Osteoblast (primary cell): ENCODE measurements around the gene SUMO3. TPM values are rescaled to one million over a fixed set of nuclear protein-coding genes. Genes with fewer than 3 reads are reported as not detected.

Experiments
- DNase-seq: peaks from one replicate; pipeline ENCODE4 v3.0.0; 2011; ENCODE audit warnings: low spot score, mixed read lengths; ENCODE audit not compliant: insufficient read length; ENCODE audit errors: missing footprints
- H2AFZ ChIP-seq: 2 replicates; pipeline ENCODE4 v1.6.0; 2011; ENCODE audit warnings: mild to moderate bottlenecking, low read length
- H3K27ac ChIP-seq: 2 replicates; pipeline ENCODE4 v1.5.1; 2011; ENCODE audit warnings: mild to moderate bottlenecking, low read depth, low read length, moderate library complexity
- H3K27me3 ChIP-seq: 2 replicates; pipeline ENCODE4 v1.6.0; 2012; ENCODE audit warnings: mild to moderate bottlenecking, control low read depth, inconsistent platforms, low read length, moderate library complexity; ENCODE audit not compliant: insufficient read depth
- H3K36me3 ChIP-seq: 2 replicates; pipeline ENCODE4 v1.5.1; 2011; ENCODE audit warnings: mild to moderate bottlenecking, low read length, control low read depth, moderate library complexity; ENCODE audit not compliant: insufficient read depth
- H3K4me1 ChIP-seq: 2 replicates; pipeline ENCODE4 v1.5.1; 2011; ENCODE audit warnings: mild to moderate bottlenecking, low read length, control low read depth, moderate library complexity; ENCODE audit not compliant: insufficient read depth
- H3K4me2 ChIP-seq: 2 replicates; pipeline ENCODE4 v1.6.0; 2011; ENCODE audit warnings: mild to moderate bottlenecking, low read length; ENCODE audit not compliant: insufficient read depth
- H3K4me3 ChIP-seq: fragments of 200-600 bp; sonication (generic); 3 replicates; pipeline ENCODE4 v1.5.1; 2012; ENCODE audit warnings: mild to moderate bottlenecking, low read length, inconsistent platforms; ENCODE audit not compliant: insufficient read depth
- H3K79me2 ChIP-seq: 2 replicates; pipeline ENCODE4 v1.6.0; 2012; ENCODE audit warnings: mild to moderate bottlenecking, low read length, control low read depth, inconsistent platforms; ENCODE audit not compliant: insufficient read depth
- H3K9me3 ChIP-seq: 2 replicates; pipeline ENCODE4 v1.5.1; 2011; ENCODE audit warnings: low read depth, low read length, control low read depth
- H4K20me1 ChIP-seq: 2 replicates; pipeline ENCODE4 v1.6.0; 2012; ENCODE audit warnings: mild to moderate bottlenecking, low read length, control low read depth; ENCODE audit not compliant: insufficient read depth
- total RNA-seq: library from RNA; depleted of rRNA; stranded (reverse); fragments of >200 nt; gene quantifications from 2 replicates; pipeline ENCODE4 v1.2.3, GENCODE V29; 2012
- TF ChIP-seq, protein P1 (sequence below): IDR thresholded peaks from 2 replicates; pipeline ENCODE4 v1.5.1; 2011; ENCODE audit warnings: mild to moderate bottlenecking, low read depth, low read length, moderate library complexity; ENCODE audit errors: extremely low read depth

Gene SUMO3
- total RNA-seq, 1 donor = 80.7 TPM

DNA sequence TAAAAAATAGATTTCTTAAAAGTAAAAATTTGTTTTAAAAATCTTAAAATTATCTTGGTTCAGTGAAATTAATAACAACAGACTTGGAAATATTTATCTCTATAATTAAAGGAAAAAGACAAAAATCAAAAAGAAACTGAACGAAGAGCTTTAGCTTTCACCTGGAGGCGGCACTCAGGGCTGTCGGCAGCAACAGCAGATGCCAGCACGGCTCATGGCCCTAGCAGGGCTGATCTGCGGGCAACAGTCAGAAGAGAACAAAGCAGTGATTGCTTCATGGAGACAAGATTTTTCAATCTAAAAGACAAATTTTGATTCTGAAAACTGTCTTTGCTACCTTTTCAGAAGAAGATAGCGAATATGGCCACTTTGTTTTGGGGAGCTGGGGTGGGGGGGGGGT is 38.9 kb downstream of the SUMO3 start:
- Histone ChIP-seq H3K4me2 (no peak overlapping the region), H3K36me3 (peaks cover 36% of the 10 kb centered on the region), H3K4me1 (no peaks in the 10 kb centered on the region), H3K9me3 (no peaks in the 10 kb centered on the region), H3K27me3 (no peaks in the 10 kb centered on the region), H3K27ac (no peak overlapping the region), H3K79me2 (peaks cover 55% of the 10 kb centered on the region), H3K4me3 (no peak overlapping the region), H4K20me1 (peaks cover 26% of the 10 kb centered on the region), H2AFZ (no peak overlapping the region)
- DNase-seq = no peak
- TF ChIP-seq, protein P1, sequence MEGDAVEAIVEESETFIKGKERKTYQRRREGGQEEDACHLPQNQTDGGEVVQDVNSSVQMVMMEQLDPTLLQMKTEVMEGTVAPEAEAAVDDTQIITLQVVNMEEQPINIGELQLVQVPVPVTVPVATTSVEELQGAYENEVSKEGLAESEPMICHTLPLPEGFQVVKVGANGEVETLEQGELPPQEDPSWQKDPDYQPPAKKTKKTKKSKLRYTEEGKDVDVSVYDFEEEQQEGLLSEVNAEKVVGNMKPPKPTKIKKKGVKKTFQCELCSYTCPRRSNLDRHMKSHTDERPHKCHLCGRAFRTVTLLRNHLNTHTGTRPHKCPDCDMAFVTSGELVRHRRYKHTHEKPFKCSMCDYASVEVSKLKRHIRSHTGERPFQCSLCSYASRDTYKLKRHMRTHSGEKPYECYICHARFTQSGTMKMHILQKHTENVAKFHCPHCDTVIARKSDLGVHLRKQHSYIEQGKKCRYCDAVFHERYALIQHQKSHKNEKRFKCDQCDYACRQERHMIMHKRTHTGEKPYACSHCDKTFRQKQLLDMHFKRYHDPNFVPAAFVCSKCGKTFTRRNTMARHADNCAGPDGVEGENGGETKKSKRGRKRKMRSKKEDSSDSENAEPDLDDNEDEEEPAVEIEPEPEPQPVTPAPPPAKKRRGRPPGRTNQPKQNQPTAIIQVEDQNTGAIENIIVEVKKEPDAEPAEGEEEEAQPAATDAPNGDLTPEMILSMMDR = no peak

DNA sequence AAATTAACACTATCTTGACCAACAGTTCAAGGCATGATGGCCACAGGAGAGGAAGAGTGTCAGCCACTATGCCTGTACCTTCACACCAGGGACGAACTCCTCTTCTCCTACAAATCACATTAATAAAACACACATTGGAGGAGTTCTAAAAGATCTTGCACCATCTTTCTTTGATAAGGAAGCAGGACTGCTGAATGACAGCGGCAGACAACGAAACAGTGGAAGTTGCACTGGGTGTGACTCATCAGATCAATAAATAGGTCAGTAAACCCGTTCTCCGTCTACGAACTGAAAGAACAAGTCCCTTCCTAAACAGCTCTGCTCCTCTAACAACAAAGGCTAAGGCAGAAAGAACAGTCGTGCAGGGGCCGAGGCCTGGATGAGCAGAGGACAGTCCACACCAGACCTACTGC is 39.4 kb downstream of the SUMO3 start:
- no peaks in the 10 kb centered on the region for H3K9me3 ChIP-seq
- no peak overlapping the region for H2AFZ ChIP-seq
- no peak for DNase-seq
- no peak overlapping the region for H3K4me3 ChIP-seq
- TF ChIP-seq, protein P1 = no peak
- H3K36me3 ChIP-seq = peaks cover 40% of the 10 kb centered on the region
- H3K4me1 ChIP-seq = no peaks in the 10 kb centered on the region
- H3K27ac ChIP-seq = no peak overlapping the region
- H3K4me2 ChIP-seq = no peak overlapping the region
- peaks cover 22% of the 10 kb centered on the region for H4K20me1 ChIP-seq
- H3K79me2 ChIP-seq = peaks cover 50% of the 10 kb centered on the region
- H3K27me3 ChIP-seq = no peaks in the 10 kb centered on the region

DNA sequence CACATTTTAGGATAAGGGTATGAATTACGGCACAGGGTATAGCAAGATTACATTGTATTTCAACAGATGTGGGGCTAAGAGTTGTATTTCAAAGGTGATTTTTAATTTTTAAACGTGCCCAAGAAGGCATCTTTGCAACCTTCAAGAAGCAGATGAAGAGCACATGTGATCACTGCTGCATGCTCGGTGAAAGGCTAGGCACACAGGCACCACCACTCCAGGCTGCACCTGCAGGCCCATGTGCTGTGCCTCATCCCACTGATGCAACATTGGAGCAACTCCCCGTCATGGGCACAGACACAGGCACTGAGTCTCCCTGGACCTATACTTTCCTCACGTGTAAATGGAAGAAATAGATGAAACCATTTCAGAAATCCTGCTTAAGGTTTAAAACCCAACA is 39.8 kb downstream of the SUMO3 start:
- peaks cover 46% of the 10 kb centered on the region for H3K79me2 ChIP-seq

DNA sequence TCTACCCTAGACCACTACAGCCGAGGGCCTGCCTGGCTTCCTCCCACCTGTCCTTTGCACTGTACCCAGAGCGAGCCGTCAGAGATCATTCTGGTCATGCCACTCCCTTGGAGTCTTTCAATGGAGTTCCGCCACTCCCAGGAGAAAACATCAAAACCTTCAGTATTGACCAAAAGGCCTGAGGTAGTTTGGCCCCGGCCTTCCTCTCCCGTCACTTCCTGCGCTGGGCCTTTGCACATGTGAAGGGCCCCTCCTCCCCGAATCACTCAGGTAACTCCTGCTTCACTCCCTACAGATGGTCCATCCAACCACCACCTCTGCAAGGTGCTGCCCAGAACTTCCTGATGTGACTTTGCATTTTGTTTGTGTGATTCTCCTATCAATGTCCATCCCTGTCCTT is 42.9 kb downstream of the SUMO3 start:
- no peaks in the 10 kb centered on the region for H3K9me3 ChIP-seq
- H2AFZ ChIP-seq = no peak overlapping the region
- DNase-seq = no peak
- H3K27ac ChIP-seq = no peak overlapping the region
- H3K4me1 ChIP-seq = no peaks in the 10 kb centered on the region
- H3K4me3 ChIP-seq = no peak overlapping the region
- no peak overlapping the region for H3K4me2 ChIP-seq
- TF ChIP-seq, protein P1 = no peak
- no peaks in the 10 kb centered on the region for H3K27me3 ChIP-seq
- peaks cover 55% of the 10 kb centered on the region for H3K36me3 ChIP-seq
- H4K20me1 ChIP-seq = peaks cover 3% of the 10 kb centered on the region
- peaks cover 23% of the 10 kb centered on the region for H3K79me2 ChIP-seq

More for the DNA sequence above, 39.8 kb downstream of the SUMO3 start:
- H3K27me3 ChIP-seq = no peaks in the 10 kb centered on the region
- H4K20me1 ChIP-seq = peaks cover 19% of the 10 kb centered on the region
- no peak for DNase-seq
- H3K4me2 ChIP-seq = no peak overlapping the region
- peaks cover 44% of the 10 kb centered on the region for H3K36me3 ChIP-seq
- no peaks in the 10 kb centered on the region for H3K4me1 ChIP-seq
- no peak overlapping the region for H3K27ac ChIP-seq
- H3K9me3 ChIP-seq = no peaks in the 10 kb centered on the region
- no peak overlapping the region for H2AFZ ChIP-seq
- H3K4me3 ChIP-seq = no peak overlapping the region
- TF ChIP-seq, protein P1 = no peak
